ENCODE data around the gene TOR2A. TPM values are rescaled to one million over a fixed set of nuclear protein-coding genes. Genes with fewer than 3 reads are reported as not detected.

The TOR2A gene
- total and polyA plus RNA-seq, 2 of the 8 experiments (the other 6 are each of a cell fraction or from before 2014, with no cell fraction given): 18.7 to 24.9 TPM

DNA sequence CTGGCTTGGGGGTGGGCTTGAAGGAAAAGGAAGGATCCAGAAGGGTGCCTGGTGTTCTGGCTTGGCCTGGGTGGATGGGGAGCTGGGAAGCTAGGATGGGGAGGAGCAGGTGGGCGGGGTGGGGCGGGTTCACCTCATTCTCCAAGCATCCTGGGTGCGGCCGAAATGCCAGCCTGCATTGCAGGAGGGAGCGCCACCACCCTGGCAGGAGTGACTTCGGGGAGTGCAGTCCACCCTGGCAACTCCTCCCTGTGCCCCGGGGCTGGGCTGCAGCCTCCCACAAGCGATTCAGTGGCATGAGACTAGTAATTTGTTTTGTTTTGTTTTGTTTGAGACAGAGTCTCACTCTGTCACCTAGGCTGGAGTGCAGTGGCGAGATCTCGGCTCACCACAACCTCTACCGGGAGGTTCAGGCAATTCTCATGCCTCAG is 13.7 kb downstream of the TOR2A start:
- no peak for FAIRE-seq
- H3K4me2 ChIP-seq (ENCODE audit: insufficient read depth in 1 of 2, low read depth in 2 of 2, low read length in 2 of 2): no peak overlapping the region
- no peaks in the 10 kb centered on the region for H3K79me2 ChIP-seq (ENCODE audit: control insufficient read depth in 1 of 2, insufficient read depth in 2 of 2, low read length in 2 of 2)
- no peak overlapping the region for H4K91ac ChIP-seq (replicated peaks; ENCODE audit: insufficient read length, low read length)
- POLR2A ChIA-PET (ENCODE audit: partially characterized antibody): interaction anchor here (1.1 to 1.6 kb wide), 3 partner anchors 10 to 148 kb away, joined by 3 to 7 read pairs (median 3); partner anchors contain the start of gene CDK9
- H2BK120ac ChIP-seq (replicated peaks; ENCODE audit: low read depth, low read length): no peak overlapping the region
- no peak overlapping the region for H3K56ac ChIP-seq (replicated peaks; ENCODE audit: insufficient read length, low read depth, low read length)
- H3K79me1 ChIP-seq (ENCODE audit: low read depth, low read length): no peaks in the 10 kb centered on the region
- no peak overlapping the region for H4K5ac ChIP-seq (ENCODE audit: insufficient read length, low read depth, low read length)
- H3K4me1 ChIP-seq (replicated peaks in 1 of 4; ENCODE audit: control insufficient read depth in 3 of 4, insufficient read depth in 4 of 4, low read length in 3 of 4): peaks cover 0 to 18% (median 13%) of the 10 kb centered on the region in 4 experiments; a peak in 5 of 7 replicates
- H3K23ac ChIP-seq (ENCODE audit: insufficient read length): no peak overlapping the region
- H2BK20ac ChIP-seq (ENCODE audit: low read length): 0 out of 2 replicates have a peak overlapping the region, but pooled peaks have one; percentile 10
- H2BK15ac ChIP-seq (ENCODE audit: low read length): peak overlapping the region; percentile 4; the same call in 1 of the 2 replicates
- no peaks in the 10 kb centered on the region for H3K23me2 ChIP-seq (ENCODE audit: low read depth, low read length)
- no peak overlapping the region for H3K4ac ChIP-seq (replicated peaks; ENCODE audit: insufficient read length, low read depth, low read length)
- no peaks in the 10 kb centered on the region for H4K20me1 ChIP-seq (replicated peaks in 1 of 2; ENCODE audit: control insufficient read depth in 1 of 2, insufficient read depth in 2 of 2, low read length in 2 of 2)
- peak overlapping the region; percentile 55; the same call in 1 of the 2 replicates for H2BK12ac ChIP-seq (ENCODE audit: low read depth, low read length)
- H3K27ac ChIP-seq (ENCODE audit: low read depth, low read length): no peak overlapping the region
- H2AFZ ChIP-seq (ENCODE audit: low read length): no peak overlapping the region
- 86% methylated on average over 5 of the region's 11 CpGs; no CpG with 5 or more reads in 1 of the 2 experiments for WGBS, 2 experiments (ENCODE audit: extremely low coverage in 1 of 2, insufficient coverage in 1 of 2, insufficient read length in 1 of 2, insufficient replicate concordance in 2 of 2, low coverage in 1 of 2, low lambda C conversion rate in 2 of 2, missing lambda C conversion rate in 1 of 2)
- H3K27me3 ChIP-seq (replicated peaks in 1 of 4; ENCODE audit: control insufficient read depth in 3 of 4, extremely low read depth in 1 of 4, insufficient read depth in 3 of 4, low read length in 3 of 4): no peaks in the 10 kb centered on the region
- no peak overlapping the region for H3K9ac ChIP-seq (replicated peaks in 1 of 4; ENCODE audit: extremely low read depth in 1 of 4, low read depth in 3 of 4, low read length in 3 of 4)
- no peak overlapping the region for H3K4me3 ChIP-seq (ENCODE audit: extremely low read depth in 1 of 4, insufficient read depth in 2 of 4, low read depth in 3 of 4, low read length in 4 of 4)
- H2BK5ac ChIP-seq (ENCODE audit: low read depth, low read length): no peak overlapping the region
- no peak overlapping the region for H4K8ac ChIP-seq (ENCODE audit: extremely low read depth, insufficient read depth, low read length)
- no peak for DNase-seq (ENCODE audit: low read depth in 1 of 2, low spot score in 2 of 2)
- H3K18ac ChIP-seq (ENCODE audit: extremely low read depth, low read length): no peak overlapping the region
- no peaks in the 10 kb centered on the region for H3K36me3 ChIP-seq (ENCODE audit: control insufficient read depth in 2 of 4, insufficient read depth in 4 of 4, low read length in 3 of 4)
- no peak overlapping the region for H2AK5ac ChIP-seq (ENCODE audit: low read depth, low read length)
- CTCF ChIA-PET (ENCODE audit: partially characterized antibody): interaction anchor here (1.0 to 1.4 kb wide), 7 partner anchors 8 to 81 kb away, joined by 3 to 7 read pairs (median 4); partner anchors contain the start of gene CDK9
- no peaks in the 10 kb centered on the region for H3K9me3 ChIP-seq (ENCODE audit: insufficient read depth in 2 of 2, low read depth in 1 of 2, low read length in 1 of 2)
- H3K14ac ChIP-seq (ENCODE audit: insufficient read length): no peak overlapping the region
- TF ChIP-seq RBBP5 (IDR thresholded peaks at IDR 0.05; ENCODE audit: borderline replicate concordance, low read depth, low read length): no peak
- TF ChIP-seq SAP30 (IDR thresholded peaks at IDR 0.05; ENCODE audit: insufficient read depth, insufficient replicate concordance, low read length): no peak
- TF ChIP-seq EP300 (IDR thresholded peaks at IDR 0.05; ENCODE audit: borderline replicate concordance in 1 of 2, low read depth in 2 of 2, low read length in 2 of 2): no peak
- TF ChIP-seq POLR2AphosphoS5 (IDR thresholded peaks at IDR 0.05; ENCODE audit: low read depth, low read length): no peak
- no peak for TF ChIP-seq NANOG (IDR thresholded peaks at IDR 0.05; ENCODE audit: insufficient read depth, low read depth, low read length, poor library complexity, severe bottlenecking)
- no peak for TF ChIP-seq BRCA1 (IDR thresholded peaks at IDR 0.05; ENCODE audit: low read depth, low read length)
- TF ChIP-seq, protein P1, sequence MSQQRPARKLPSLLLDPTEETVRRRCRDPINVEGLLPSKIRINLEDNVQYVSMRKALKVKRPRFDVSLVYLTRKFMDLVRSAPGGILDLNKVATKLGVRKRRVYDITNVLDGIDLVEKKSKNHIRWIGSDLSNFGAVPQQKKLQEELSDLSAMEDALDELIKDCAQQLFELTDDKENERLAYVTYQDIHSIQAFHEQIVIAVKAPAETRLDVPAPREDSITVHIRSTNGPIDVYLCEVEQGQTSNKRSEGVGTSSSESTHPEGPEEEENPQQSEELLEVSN (IDR thresholded peaks at IDR 0.05): no peak
- no peak for TF ChIP-seq SIX5 (IDR thresholded peaks at IDR 0.05; ENCODE audit: low read depth, low read length)
- TF ChIP-seq RXRA (IDR thresholded peaks at IDR 0.05; ENCODE audit: insufficient read depth, low read depth, low read length): no peak
- no peak for TF ChIP-seq SP2 (IDR thresholded peaks at IDR 0.05; ENCODE audit: low read length)
- no peak for TF ChIP-seq NRF1 (IDR thresholded peaks at IDR 0.05; ENCODE audit: low read depth, low read length)
- TF ChIP-seq PHF8 (conservative IDR thresholded peaks at IDR 0.05; ENCODE audit: low read depth, low read length): no peak
- no peak for TF ChIP-seq GABPA (IDR thresholded peaks at IDR 0.05; ENCODE audit: borderline replicate concordance, insufficient read depth, low read length)
